GM23248 (cell line): ENCODE measurements around the gene PLK5. TPM values are rescaled to one million over a fixed set of nuclear protein-coding genes. Genes with fewer than 3 reads are reported as not detected.

Experiments
- DNase-seq: peaks from one replicate; pipeline ENCODE4 v3.0.0-alpha.2; 2015
- H2AFZ ChIP-seq: fragments of 200-600 bp; sonication (generic); 2 replicates; pipeline ENCODE4 v1.6.1; 2016; ENCODE audit warnings: antibody characterized with exemption
- H3F3A ChIP-seq: fragments of 200-600 bp; sonication (generic); 2 replicates; pipeline ENCODE4 v1.6.1; 2016; ENCODE audit warnings: mild to moderate bottlenecking, antibody characterized with exemption, mixed run types; ENCODE audit not compliant: insufficient read depth
- H3K27ac ChIP-seq: fragments of 200-600 bp; sonication (generic); 2 replicates; pipeline ENCODE4 v1.5.1; 2016; ENCODE audit warnings: mild to moderate bottlenecking
- H3K27me3 ChIP-seq: fragments of 200-600 bp; sonication (generic); replicated peaks from 2 replicates; pipeline ENCODE4 v1.6.1; 2016; ENCODE audit warnings: mild to moderate bottlenecking; ENCODE audit not compliant: insufficient read depth
- H3K36me3 ChIP-seq: fragments of 200-600 bp; sonication (generic); 2 replicates; pipeline ENCODE4 v1.6.1; 2016; ENCODE audit warnings: low read depth, mild to moderate bottlenecking
- H3K4me1 ChIP-seq: fragments of 200-600 bp; sonication (generic); 2 replicates; pipeline ENCODE4 v1.6.1; 2016; ENCODE audit warnings: mild to moderate bottlenecking; ENCODE audit not compliant: insufficient read depth
- H3K4me2 ChIP-seq: fragments of 200-600 bp; sonication (generic); one replicate; pipeline ENCODE4 v1.6.1; 2016; ENCODE audit warnings: mild to moderate bottlenecking; ENCODE audit not compliant: unreplicated experiment
- H3K4me3 ChIP-seq: fragments of 200-600 bp; sonication (generic); 2 replicates; pipeline ENCODE4 v1.5.1; 2016; ENCODE audit warnings: mild to moderate bottlenecking
- H3K79me2 ChIP-seq: fragments of 200-600 bp; sonication (generic); 2 replicates; pipeline ENCODE4 v1.6.1; 2016; ENCODE audit warnings: mild to moderate bottlenecking; ENCODE audit not compliant: insufficient read depth
- H3K9ac ChIP-seq: fragments of 200-600 bp; sonication (generic); 2 replicates; pipeline ENCODE4 v1.6.1; 2016; ENCODE audit warnings: mild to moderate bottlenecking
- H3K9me2 ChIP-seq: fragments of 200-600 bp; sonication (generic); 2 replicates; pipeline ENCODE4 v1.6.1; 2016; ENCODE audit warnings: mixed run types, mild to moderate bottlenecking, moderate library complexity; ENCODE audit not compliant: insufficient read depth
- H3K9me3 ChIP-seq: fragments of 200-600 bp; sonication (generic); one replicate; pipeline ENCODE4 v1.6.1; 2017; ENCODE audit warnings: low read depth
- H4K20me1 ChIP-seq: fragments of 200-600 bp; sonication (generic); 2 replicates; pipeline ENCODE4 v1.6.0; 2016; ENCODE audit not compliant: insufficient read depth
- EZH2 ChIP-seq: fragments of 200-600 bp; sonication (generic); IDR thresholded peaks from 2 replicates; pipeline ENCODE4 v1.6.1; 2018; ENCODE audit warnings: antibody characterized with exemption, mild to moderate bottlenecking; ENCODE audit not compliant: insufficient read depth, poor library complexity, severe bottlenecking
- EZH2phosphoT487 ChIP-seq: fragments of 200-600 bp; sonication (generic); IDR thresholded peaks from 2 replicates; pipeline ENCODE4 v1.6.1; 2018; ENCODE audit warnings: antibody characterized with exemption, moderate library complexity, mild to moderate bottlenecking, low read depth; ENCODE audit not compliant: insufficient read depth
- WGBS, 2 experiments: methylation state at CpG; one replicate each; pipeline ENCODE4 v1.1.6; 2015 to 2017; ENCODE audit warnings: low lambda C conversion rate in 2 of 2, low coverage in 1 of 2; ENCODE audit errors: missing lambda C conversion rate in 2 of 2; 5-methylcytosine and 5-hydroxymethylcytosine counted together
- in situ Hi-C: fragments of 300-500 bp; cut with MboI; formaldehyde crosslinking; loops from 2 replicates; pipeline ENCODE4 v1.15.0; 2020
- polyA plus RNA-seq: library from polyadenylated mRNA; unstranded; fragments of >200 nt; fragmentation: Nextera tagmentation; extraction: Ambion mirVana; gene quantifications from 2 replicates; pipeline ENCODE4 v1.2.1, GENCODE V29; 2016
- total RNA-seq: library from RNA; depleted of rRNA; stranded (reverse); fragments of >200 nt; shearing (Covaris generic); gene quantifications from 2 replicates; pipeline ENCODE4 v1.2.3, GENCODE V29; 2014

Gene PLK5
- total and polyA plus RNA-seq, 2 experiments from 2014 or later = not detected

GRCh38 chr19:1478934-1479707 lies 44.8 kb upstream of the PLK5 start, which contains the start of gene C19orf25:
Gene C19orf25 (minus strand): TSS chr19:1479215. CDS start chr19:1478903, 312 bp downstream.
- Histone ChIP-seq H3K4me3 (peak within 1 kb of the TSS; percentile 83), H2AFZ (peak within 1 kb of the TSS; percentile 98), H3K36me3 (no peaks in the 10 kb centered on the region), H3K79me2 (peaks cover 28% of the 10 kb centered on the region), H3F3A (no peaks in the 10 kb centered on the region), H3K27ac (peak within 1 kb of the TSS; percentile 11; the same call in 1 of the 2 replicates), H3K9me3 (no peaks in the 10 kb centered on the region), H3K4me2 (peak within 1 kb of the TSS; percentile 80), H3K9me2 (no peaks in the 10 kb centered on the region), H3K9ac (peak within 1 kb of the TSS; percentile 73), H3K4me1 (no peaks in the 10 kb centered on the region), H4K20me1 (no peaks in the 10 kb centered on the region), H3K27me3 (no peaks in the 10 kb centered on the region)
- TF ChIP-seq EZH2phosphoT487 (no peak), EZH2 (no peak)
- in situ Hi-C loops = no loop called here
- peak; percentile 98 for DNase-seq
- WGBS, 2 experiments = 2% methylated on average over 55 to 64 of the region's 71 CpGs

GRCh38 chr19:1481224-1481892 lies 42.5 kb upstream of the PLK5 start:
- DNase-seq = no peak
- H3K9ac ChIP-seq = no peak overlapping the region
- no peak overlapping the region for H3K4me3 ChIP-seq
- H3K9me2 ChIP-seq = no peaks in the 10 kb centered on the region
- peaks cover 25% of the 10 kb centered on the region for H3K79me2 ChIP-seq
- H3F3A ChIP-seq = no peaks in the 10 kb centered on the region
- in situ Hi-C loops = no loop called here
- TF ChIP-seq EZH2 (no peak), EZH2phosphoT487 (no peak)
- no peaks in the 10 kb centered on the region for H3K9me3 ChIP-seq
- no peaks in the 10 kb centered on the region for H4K20me1 ChIP-seq
- no peaks in the 10 kb centered on the region for H3K4me1 ChIP-seq
- no peak overlapping the region for H3K27ac ChIP-seq
- no peak overlapping the region for H3K4me2 ChIP-seq
- 76 to 77% methylated on average over 26 of the region's 26 CpGs for WGBS, 2 experiments
- no peak overlapping the region for H2AFZ ChIP-seq
- no peaks in the 10 kb centered on the region for H3K36me3 ChIP-seq
- H3K27me3 ChIP-seq = no peaks in the 10 kb centered on the region

GRCh38 chr19:1481893-1482360 lies 42.0 kb upstream of the PLK5 start:
- H3K4me3 ChIP-seq = no peak overlapping the region
- no peaks in the 10 kb centered on the region for H3F3A ChIP-seq
- no peaks in the 10 kb centered on the region for H3K36me3 ChIP-seq
- no peak overlapping the region for H2AFZ ChIP-seq
- no peaks in the 10 kb centered on the region for H3K27me3 ChIP-seq
- H3K9me3 ChIP-seq = no peaks in the 10 kb centered on the region
- TF ChIP-seq EZH2 = no peak
- no peak for TF ChIP-seq EZH2phosphoT487
- H3K9ac ChIP-seq = no peak overlapping the region
- no peak overlapping the region for H3K4me2 ChIP-seq
- 86 to 89% methylated on average over 16 to 28 of the region's 36 CpGs for WGBS, 2 experiments
- no peaks in the 10 kb centered on the region for H3K9me2 ChIP-seq
- H3K27ac ChIP-seq = no peak overlapping the region
- in situ Hi-C loops = no loop called here
- DNase-seq = no peak
- no peaks in the 10 kb centered on the region for H4K20me1 ChIP-seq
- peaks cover 20% of the 10 kb centered on the region for H3K79me2 ChIP-seq
- H3K4me1 ChIP-seq = no peaks in the 10 kb centered on the region

- TF ChIP-seq EZH2 (no peak), EZH2phosphoT487 (no peak)
- Histone ChIP-seq H3K9me3 (no peaks in the 10 kb centered on the region), H3K27ac (no peak overlapping the region), H3K79me2 (peaks cover 14% of the 10 kb centered on the region), H3F3A (no peaks in the 10 kb centered on the region), H2AFZ (no peak overlapping the region), H3K4me1 (no peaks in the 10 kb centered on the region), H3K4me3 (no peak overlapping the region), H3K36me3 (no peaks in the 10 kb centered on the region), H3K9ac (no peak overlapping the region), H4K20me1 (no peaks in the 10 kb centered on the region), H3K9me2 (no peaks in the 10 kb centered on the region), H3K27me3 (no peaks in the 10 kb centered on the region), H3K4me2 (no peak overlapping the region)
- WGBS, 2 experiments = 75 to 81% methylated on average over 34 to 37 of the region's 37 CpGs
- in situ Hi-C loops = no loop called here
- no peak for DNase-seq
These were observed 41.3 kb upstream of the PLK5 start for GRCh38 chr19:1482361-1483130.
